Trophoblast cell (in vitro differentiated cells and primary cell): ENCODE measurements around the gene KIF21B.

Experiments
- DNase-seq, 2 donors: peaks; one replicate each; pipeline ENCODE4 v3.0.0-alpha.2; 2016
- H2AFZ ChIP-seq: 2 replicates; pipeline ENCODE4 v1.6.1; 2013; ENCODE audit warnings: low read length, moderate library complexity, mild to moderate bottlenecking; ENCODE audit not compliant: insufficient read depth, poor library complexity
- H2AK5ac ChIP-seq: 2 replicates; pipeline ENCODE4 v1.6.1; 2013; ENCODE audit warnings: mild to moderate bottlenecking, low read length
- H2BK120ac ChIP-seq: 2 replicates; pipeline ENCODE4 v1.6.1; 2013; ENCODE audit warnings: low read length, mild to moderate bottlenecking, moderate library complexity; ENCODE audit not compliant: insufficient read depth, poor library complexity
- H2BK12ac ChIP-seq: 2 replicates; pipeline ENCODE4 v1.6.1; 2013; ENCODE audit warnings: mild to moderate bottlenecking, low read length, moderate library complexity
- H2BK5ac ChIP-seq: 2 replicates; pipeline ENCODE4 v1.6.1; 2013; ENCODE audit warnings: low read length, low read depth, moderate library complexity, mild to moderate bottlenecking; ENCODE audit not compliant: poor library complexity
- H3K14ac ChIP-seq: 2 replicates; pipeline ENCODE4 v1.6.1; 2013; ENCODE audit warnings: mild to moderate bottlenecking, low read length
- H3K18ac ChIP-seq: 2 replicates; pipeline ENCODE4 v1.6.1; 2013; ENCODE audit warnings: mild to moderate bottlenecking, low read length
- H3K23ac ChIP-seq: 2 replicates; pipeline ENCODE4 v1.6.1; 2013; ENCODE audit warnings: low read length
- H3K27ac ChIP-seq: 2 replicates; pipeline ENCODE4 v1.5.1; 2013; ENCODE audit warnings: low read depth, mild to moderate bottlenecking, inconsistent platforms, low read length, moderate library complexity
- H3K27me3 ChIP-seq: 2 replicates; pipeline ENCODE4 v1.6.1; 2013; ENCODE audit warnings: inconsistent platforms, mild to moderate bottlenecking, low read length, moderate library complexity; ENCODE audit not compliant: insufficient read depth
- H3K36me3 ChIP-seq, 2 experiments: 1 replicate in 1 of 2; 2 replicates in 1 of 2; pipeline ENCODE4 v1.6.1; 2013; ENCODE audit warnings: low read length in 2 of 2, mild to moderate bottlenecking in 2 of 2, moderate library complexity in 1 of 2; ENCODE audit not compliant: insufficient read depth in 2 of 2, control insufficient read depth in 1 of 2
- H3K4ac ChIP-seq: 2 replicates; pipeline ENCODE4 v1.6.1; 2013; ENCODE audit warnings: low read depth, mild to moderate bottlenecking, low read length, moderate library complexity
- H3K4me1 ChIP-seq, 2 experiments: 1 replicate in 1 of 2; 2 replicates in 1 of 2; pipeline ENCODE4 v1.6.1; 2013; ENCODE audit warnings: low read length in 2 of 2, mild to moderate bottlenecking in 2 of 2, moderate library complexity in 1 of 2; ENCODE audit not compliant: insufficient read depth in 2 of 2, control insufficient read depth in 1 of 2
- H3K4me2 ChIP-seq: 2 replicates; pipeline ENCODE4 v1.6.1; 2013; ENCODE audit warnings: inconsistent platforms, mild to moderate bottlenecking, low read length, moderate library complexity
- H3K4me3 ChIP-seq: 2 replicates; pipeline ENCODE4 v1.5.1; 2013; ENCODE audit warnings: mild to moderate bottlenecking, low read depth, low read length, inconsistent platforms
- H3K79me1 ChIP-seq: one replicate; pipeline ENCODE4 v1.6.1; 2013; ENCODE audit warnings: low read length
- H3K79me2 ChIP-seq: 2 replicates; pipeline ENCODE4 v1.6.1; 2013; ENCODE audit warnings: low read length, mild to moderate bottlenecking; ENCODE audit not compliant: control insufficient read depth, insufficient read depth, poor library complexity
- H3K9ac ChIP-seq: 2 replicates; pipeline ENCODE4 v1.6.1; 2013; ENCODE audit warnings: mild to moderate bottlenecking, low read length
- H3K9me3 ChIP-seq: 2 replicates; pipeline ENCODE4 v1.6.1; 2013; ENCODE audit warnings: low read depth, mild to moderate bottlenecking, control low read depth, inconsistent platforms, low read length; ENCODE audit not compliant: insufficient read depth
- H4K12ac ChIP-seq: 2 replicates; pipeline ENCODE4 v1.6.1; 2013; ENCODE audit warnings: low read depth, mild to moderate bottlenecking, low read length, moderate library complexity
- H4K8ac ChIP-seq: 2 replicates; pipeline ENCODE4 v1.6.1; 2013; ENCODE audit warnings: low read depth, mild to moderate bottlenecking, low read length, moderate library complexity
- H4K91ac ChIP-seq: one replicate; pipeline ENCODE4 v1.6.1; 2013; ENCODE audit warnings: low read depth, mild to moderate bottlenecking, low read length, moderate library complexity
- WGBS: extraction: QIAGEN DNeasy Blood & Tissue Kit; methylation state at CpG from one replicate; pipeline ENCODE4 v1.1.7; 2013; ENCODE audit warnings: missing lambda C conversion rate; ENCODE audit not compliant: insufficient read length, insufficient coverage; ENCODE audit errors: extremely low coverage; 5-methylcytosine and 5-hydroxymethylcytosine counted together

Gene KIF21B

GRCh38 chr1:201022820-201023516, 546 bp downstream of the KIF21B start:
- Histone ChIP-seq H2AFZ (peak overlapping the region; percentile 35), H2BK12ac (no peak overlapping the region), H4K8ac (no peak overlapping the region), H4K91ac (no peak overlapping the region), H3K14ac (no peak overlapping the region), H2BK5ac (no peak overlapping the region), H3K4me2 (peak overlapping the region; percentile 66), H3K18ac (no peak overlapping the region), H3K4me3 (peak overlapping the region; percentile 62), H3K9ac (no peak overlapping the region), H3K9me3 (no peaks in the 10 kb centered on the region), H3K23ac (no peak overlapping the region), H2AK5ac (no peak overlapping the region), H3K36me3 (no peaks in the 10 kb centered on the region), H3K4me1 (peaks cover 3 to 4% of the 10 kb centered on the region in 2 experiments), H4K12ac (peak overlapping the region; percentile 7), H3K79me1 (peaks cover 1% of the 10 kb centered on the region), H3K79me2 (no peaks in the 10 kb centered on the region), H3K4ac (no peak overlapping the region), H2BK120ac (no peak overlapping the region), H3K27ac (no peak overlapping the region), H3K27me3 (peaks cover 15% of the 10 kb centered on the region)
- no CpG with 5 or more reads among the region's 56 CpGs for WGBS
- peak in 1 of 2 donors; percentile 19 for DNase-seq

GRCh38 chr1:201022493-201022819, 1.1 kb downstream of the KIF21B start:
- H3K9ac ChIP-seq: no peak overlapping the region

GRCh38 chr1:201021630-201022492, 1.7 kb downstream of the KIF21B start:
- Histone ChIP-seq H4K8ac (no peak overlapping the region), H2AK5ac (no peak overlapping the region), H3K27ac (no peak overlapping the region), H3K4me1 (peaks cover 3 to 4% of the 10 kb centered on the region in 2 experiments), H3K4ac (no peak overlapping the region), H4K91ac (no peak overlapping the region), H3K36me3 (no peaks in the 10 kb centered on the region), H3K9ac (no peak overlapping the region), H2BK12ac (no peak overlapping the region), H3K23ac (no peak overlapping the region), H2AFZ (no peak overlapping the region), H2BK120ac (no peak overlapping the region), H3K18ac (no peak overlapping the region), H4K12ac (no peak overlapping the region), H3K4me2 (no peak overlapping the region), H2BK5ac (no peak overlapping the region), H3K4me3 (no peak overlapping the region), H3K14ac (no peak overlapping the region), H3K9me3 (no peaks in the 10 kb centered on the region), H3K79me1 (peaks cover 1% of the 10 kb centered on the region), H3K27me3 (peaks cover 15% of the 10 kb centered on the region), H3K79me2 (no peaks in the 10 kb centered on the region)
- no peak for DNase-seq
- no CpG with 5 or more reads among the region's 7 CpGs for WGBS

More at GRCh38 chr1:201022493-201022819, 1.1 kb downstream of the KIF21B start:
- H2AFZ ChIP-seq: no peak overlapping the region
- H2BK5ac ChIP-seq: no peak overlapping the region
- no peak overlapping the region for H3K4me2 ChIP-seq
- no CpG with 5 or more reads among the region's 2 CpGs for WGBS
- H3K23ac ChIP-seq: no peak overlapping the region
- H3K36me3 ChIP-seq: no peaks in the 10 kb centered on the region
- no peak overlapping the region for H3K4ac ChIP-seq
- H3K14ac ChIP-seq: no peak overlapping the region
- no peaks in the 10 kb centered on the region for H3K79me2 ChIP-seq
- H2BK120ac ChIP-seq: no peak overlapping the region
- peaks cover 3 to 4% of the 10 kb centered on the region in 2 experiments for H3K4me1 ChIP-seq
- no peak overlapping the region for H3K27ac ChIP-seq
- no peak overlapping the region for H3K4me3 ChIP-seq
- no peak overlapping the region for H2BK12ac ChIP-seq
- H2AK5ac ChIP-seq: no peak overlapping the region
- H3K27me3 ChIP-seq: peaks cover 15% of the 10 kb centered on the region
- H4K8ac ChIP-seq: no peak overlapping the region
- H3K9me3 ChIP-seq: no peaks in the 10 kb centered on the region
- no peak for DNase-seq
- no peak overlapping the region for H4K12ac ChIP-seq
- no peak overlapping the region for H3K18ac ChIP-seq
- peaks cover 1% of the 10 kb centered on the region for H3K79me1 ChIP-seq
- H4K91ac ChIP-seq: no peak overlapping the region

GRCh38 chr1:201020721-201021629, 2.5 kb downstream of the KIF21B start:
- Histone ChIP-seq H3K9ac (no peak overlapping the region), H3K18ac (no peak overlapping the region), H3K4me2 (no peak overlapping the region), H2BK12ac (no peak overlapping the region), H3K27me3 (peaks cover 15% of the 10 kb centered on the region), H2BK5ac (no peak overlapping the region), H3K36me3 (no peaks in the 10 kb centered on the region), H2AFZ (no peak overlapping the region), H4K91ac (no peak overlapping the region), H3K14ac (no peak overlapping the region), H3K27ac (no peak overlapping the region), H2BK120ac (no peak overlapping the region), H2AK5ac (no peak overlapping the region), H3K4ac (no peak overlapping the region), H3K4me3 (no peak overlapping the region), H3K4me1 (peaks cover 3 to 4% of the 10 kb centered on the region in 2 experiments), H4K12ac (no peak overlapping the region), H3K79me1 (peaks cover 1% of the 10 kb centered on the region), H3K9me3 (no peaks in the 10 kb centered on the region), H3K23ac (no peak overlapping the region), H4K8ac (no peak overlapping the region), H3K79me2 (no peaks in the 10 kb centered on the region)
- WGBS: no CpG with 5 or more reads among the region's 11 CpGs
- DNase-seq: no peak
